BE2C (cell line): Measurements from ENCODE around the gene CERK.
A peak's percentile ranks its signal among the peaks of the same experiment; 100 is the strongest.

Source experiments
- DNase-seq: peaks from one replicate; pipeline ENCODE4 v3.0.0-alpha.2; 2020
- H3K27me3 ChIP-seq: fragments of 250-450 bp; sonication (Bioruptor Pico); 2 replicates; pipeline ENCODE4 v1.5.1; 2020; ENCODE audit warnings: mild to moderate bottlenecking
- H3K36me3 ChIP-seq: fragments of 250-450 bp; sonication (Bioruptor Pico); 2 replicates; pipeline ENCODE4 v1.5.1; 2020; ENCODE audit warnings: mild to moderate bottlenecking
- H3K4me1 ChIP-seq: fragments of 250-450 bp; sonication (Bioruptor Pico); 2 replicates; pipeline ENCODE4 v1.5.1; 2020
- H3K4me3 ChIP-seq: 2 replicates; pipeline ENCODE4 v1.5.1; 2011; ENCODE audit warnings: low read depth, low read length
- H3K9me3 ChIP-seq: fragments of 250-450 bp; sonication (Bioruptor Pico); 2 replicates; pipeline ENCODE4 v1.5.1; 2020
- CTCF ChIP-seq: IDR thresholded peaks from 2 replicates; pipeline ENCODE4 v1.5.1; 2012; ENCODE audit warnings: mild to moderate bottlenecking, low read depth, low read length

CERK gene

GRCh38 chr22:46774253-46774979 is 36.4 kb upstream of the CERK start:
- H3K4me3 ChIP-seq: no peak overlapping the region
- no peak for TF ChIP-seq CTCF
- peaks cover 8% of the 10 kb centered on the region for H3K4me1 ChIP-seq
- no peaks in the 10 kb centered on the region for H3K27me3 ChIP-seq
- no peaks in the 10 kb centered on the region for H3K9me3 ChIP-seq
- no peak for DNase-seq
- H3K36me3 ChIP-seq: no peaks in the 10 kb centered on the region; the same call in 1 of the 2 replicates

- Histone ChIP-seq H3K4me1 (peaks cover 12% of the 10 kb centered on the region), H3K9me3 (no peaks in the 10 kb centered on the region), H3K27me3 (no peaks in the 10 kb centered on the region), H3K4me3 (no peak overlapping the region), H3K36me3 (no peaks in the 10 kb centered on the region; the same call in 1 of the 2 replicates)
- DNase-seq: no peak
- no peak for TF ChIP-seq CTCF
Observed at GRCh38 chr22:46773076-46773475, 35.0 kb upstream of the CERK start.

GRCh38 chr22:46770726-46771125 is 32.7 kb upstream of the CERK start:
- TF ChIP-seq CTCF: no peak
- no peaks in the 10 kb centered on the region for H3K27me3 ChIP-seq

GRCh38 chr22:46770151-46770641 is 32.1 kb upstream of the CERK start:
- H3K4me3 ChIP-seq: no peak overlapping the region
- peaks cover 5% of the 10 kb centered on the region for H3K4me1 ChIP-seq

More at GRCh38 chr22:46770726-46771125, 32.7 kb upstream of the CERK start:
- Histone ChIP-seq H3K4me1 (peaks cover 5% of the 10 kb centered on the region), H3K4me3 (no peak overlapping the region), H3K36me3 (no peaks in the 10 kb centered on the region; the same call in 1 of the 2 replicates), H3K9me3 (no peaks in the 10 kb centered on the region)
- no peak for DNase-seq

GRCh38 chr22:46769706-46770105 is 31.7 kb upstream of the CERK start:
- H3K4me1 ChIP-seq: peaks cover 5% of the 10 kb centered on the region
- no peaks in the 10 kb centered on the region for H3K9me3 ChIP-seq
- no peak overlapping the region for H3K4me3 ChIP-seq
- no peaks in the 10 kb centered on the region for H3K27me3 ChIP-seq
- no peaks in the 10 kb centered on the region; the same call in 1 of the 2 replicates for H3K36me3 ChIP-seq
- TF ChIP-seq CTCF: no peak
- no peak for DNase-seq

More at GRCh38 chr22:46770151-46770641, 32.1 kb upstream of the CERK start:
- no peak for TF ChIP-seq CTCF
- H3K9me3 ChIP-seq: no peaks in the 10 kb centered on the region
- DNase-seq: no peak
- H3K36me3 ChIP-seq: no peaks in the 10 kb centered on the region; the same call in 1 of the 2 replicates
- no peaks in the 10 kb centered on the region for H3K27me3 ChIP-seq

GRCh38 chr22:46769191-46769675 is 31.2 kb upstream of the CERK start:
- Histone ChIP-seq H3K27me3 (no peaks in the 10 kb centered on the region), H3K4me3 (no peak overlapping the region), H3K9me3 (no peaks in the 10 kb centered on the region), H3K4me1 (peaks cover 5% of the 10 kb centered on the region), H3K36me3 (no peaks in the 10 kb centered on the region; the same call in 1 of the 2 replicates)
- peak; percentile 47 for DNase-seq
- no peak for TF ChIP-seq CTCF
